Spleen (tissue), 11 donors: ENCODE data around the gene ATP1A1. TPM values are rescaled to one million over a fixed set of nuclear protein-coding genes. Genes with fewer than 3 reads are reported as not detected.

Experiments used
- DNase-seq: peaks from one replicate; pipeline ENCODE4 v3.0.0-alpha.2; 2020
- H3K27ac ChIP-seq, 8 donors: fragments of 200-600 bp; sonication (generic) in 7 of 8; 1 replicate in 4 of 8; 2 replicates in 4 of 8; pipeline versions ENCODE4 v1.5.0 to v1.8.0; 2016 to 2021; ENCODE audit warnings: inconsistent platforms in 4 of 8, mild to moderate bottlenecking in 4 of 8, moderate library complexity in 1 of 8
- H3K27me3 ChIP-seq, 7 donors: fragments of 200-600 bp; sonication (generic) in 6 of 7; replicated peaks in 1 of 7; 1 replicate in 4 of 7; 2 replicates in 3 of 7; pipeline versions ENCODE4 v1.5.0 to v1.8.0; 2016 to 2021; ENCODE audit warnings: inconsistent platforms in 3 of 7, mild to moderate bottlenecking in 1 of 7
- H3K36me3 ChIP-seq, 6 donors: fragments of 200-600 bp; sonication (generic) in 5 of 6; 1 replicate in 4 of 6; 2 replicates in 2 of 6; pipeline versions ENCODE4 v1.5.0 to v1.8.0; 2016 to 2021; ENCODE audit warnings: inconsistent platforms in 2 of 6
- H3K4me1 ChIP-seq, 6 donors: fragments of 200-600 bp; sonication (generic) in 5 of 6; 1 replicate in 3 of 6; 2 replicates in 3 of 6; pipeline versions ENCODE4 v1.5.0 to v1.8.0; 2016 to 2021; ENCODE audit warnings: inconsistent platforms in 3 of 6
- H3K4me3 ChIP-seq, 8 donors: fragments of 200-600 bp; sonication (generic) in 7 of 8; 1 replicate in 4 of 8; 2 replicates in 4 of 8; pipeline versions ENCODE4 v1.5.0 to v1.8.0; 2016 to 2021; ENCODE audit warnings: inconsistent platforms in 4 of 8, mild to moderate bottlenecking in 4 of 8, moderate library complexity in 2 of 8
- H3K9me3 ChIP-seq, 8 donors: fragments of 200-600 bp; sonication (generic) in 7 of 8; 1 replicate in 4 of 8; 2 replicates in 4 of 8; pipeline versions ENCODE4 v1.5.0 to v1.8.0; 2016 to 2021; ENCODE audit warnings: inconsistent platforms in 4 of 8
- CTCF ChIP-seq, 11 experiments: fragments of 200-600 bp in 7 of 11; fragments of 450-650 bp in 4 of 11; sonication (generic) in 4 of 11; IDR thresholded peaks in 8 of 11; conservative IDR thresholded peaks in 3 of 11; 1 replicate in 7 of 11; 2 replicates in 4 of 11; pipeline versions ENCODE4 v1.4.0 to v1.8.0; 2016 to 2021; ENCODE audit warnings: antibody characterized with exemption in 11 of 11, inconsistent platforms in 4 of 11, mild to moderate bottlenecking in 1 of 11
- POLR2A ChIP-seq, 3 donors: fragments of 450-650 bp; IDR thresholded peaks; one replicate each; pipeline ENCODE4 v1.5.1; 2017; ENCODE audit warnings: antibody characterized with exemption in 3 of 3, mild to moderate bottlenecking in 1 of 3
- POLR2AphosphoS5 ChIP-seq, 3 donors: sonication (generic); formaldehyde crosslinking; IDR thresholded peaks; one replicate each; pipeline ENCODE4 v1.5.1; 2017; ENCODE audit warnings: antibody characterized with exemption in 3 of 3
- WGBS, 5 donors: extraction: QIAGEN DNeasy Blood & Tissue Kit in 3 of 5; methylation state at CpG; one replicate each; pipeline versions ENCODE4 v1.1.5 to v1.1.7; 2013 to 2018; 5-methylcytosine and 5-hydroxymethylcytosine counted together
- intact Hi-C: fragments of 100-400 bp; cut with DNase I; formaldehyde crosslinking; loops from one replicate; pipeline ENCODE4 v1.15.0; 2023; ENCODE audit warnings: low total_unique reads
- polyA plus RNA-seq, 3 donors: library from polyadenylated mRNA; stranded (reverse); fragments of 200-250 nt; gene quantifications; one replicate each; pipeline ENCODE4 v1.2.1, GENCODE V29; 2013
- total RNA-seq, 7 donors: library from RNA; depleted of rRNA in 3 of 7; stranded (reverse); fragments of >200 nt in 3 of 7; fragmentation: NEBNext Ultra II Directional in 4 of 7; extraction: Animal tissue kit (Norgen Biotek cat#: 25700) in 4 of 7; gene quantifications; one replicate each; pipeline versions ENCODE4 v1.1.0 to v1.2.1, GENCODE V29; 2016 to 2021
- donor health status: healthy with polysubstance abuse.
- donor health status: DM: no; HTN: no; CAD: no; lungs with moderate emphysema.
- donor health status: DM: no; HTN: no; CAD: no.
- donor health status: Bipolar disorder and iron deficiency.
- donor health status: healthy.
- donor health status: DM: no; HTN: no; CAD: no.
- donor health status: DM: yes; HTN: yes; CAD: no.

Gene ATP1A1
- total and polyA plus RNA-seq, 10 donors, result 34.5 to 209 (median 130) TPM

GRCh38 chr1:116362050-116362449 is 11.0 kb upstream of the ATP1A1 start:
- H3K9me3 ChIP-seq, result no peaks in the 10 kb centered on the region
- TF ChIP-seq CTCF (IDR thresholded peaks at IDR 0.05 in 8 of 11, conservative IDR thresholded peaks at IDR 0.05 in 3 of 11) (no peak), POLR2A (IDR thresholded peaks at IDR 0.05) (no peak), POLR2AphosphoS5 (IDR thresholded peaks at IDR 0.05) (no peak)
- 89 to 99% (median 95%) methylated on average over 4 of the region's 4 CpGs for WGBS, 5 donors

GRCh38 chr1:116365353-116365780 is 7.7 kb upstream of the ATP1A1 start:
- H3K27ac ChIP-seq, result no peak overlapping the region
- H3K9me3 ChIP-seq, result no peaks in the 10 kb centered on the region
- 71 to 84% (median 82%) methylated on average over 5 of the region's 5 CpGs for WGBS, 5 donors
- intact Hi-C loops, result loop anchor here (10.0 kb wide), 2 partner anchors 119 to 211 kb away; no protein-coding TSS in a partner anchor
- DNase-seq, result no peak
- no peak overlapping the region for H3K4me3 ChIP-seq
- no peaks in the 10 kb centered on the region for H3K4me1 ChIP-seq
- H3K36me3 ChIP-seq, result no peaks in the 10 kb centered on the region
- H3K27me3 ChIP-seq, result no peaks in the 10 kb centered on the region
- TF ChIP-seq POLR2A (IDR thresholded peaks at IDR 0.05), result no peak
- TF ChIP-seq CTCF (IDR thresholded peaks at IDR 0.05 in 8 of 11, conservative IDR thresholded peaks at IDR 0.05 in 3 of 11), result no peak
- no peak for TF ChIP-seq POLR2AphosphoS5 (IDR thresholded peaks at IDR 0.05)

More at GRCh38 chr1:116362050-116362449, 11.0 kb upstream of the ATP1A1 start:
- Histone ChIP-seq H3K4me1 (peaks cover 0 to under 1% (median 0%) of the 10 kb centered on the region in 6 donors), H3K27me3 (no peaks in the 10 kb centered on the region), H3K27ac (no peak overlapping the region), H3K4me3 (no peak overlapping the region), H3K36me3 (no peaks in the 10 kb centered on the region)
- DNase-seq, result no peak
- intact Hi-C loops, result loop anchor here (10.0 kb wide), 2 partner anchors 123 to 207 kb away; no protein-coding TSS in a partner anchor

GRCh38 chr1:116365857-116366256 is 7.2 kb upstream of the ATP1A1 start:
- intact Hi-C loops, result loop anchor here (10.0 kb wide), 2 partner anchors 119 to 211 kb away; no protein-coding TSS in a partner anchor
- Histone ChIP-seq H3K27ac (no peak overlapping the region), H3K9me3 (no peaks in the 10 kb centered on the region), H3K27me3 (no peaks in the 10 kb centered on the region), H3K4me3 (no peak overlapping the region), H3K36me3 (no peaks in the 10 kb centered on the region), H3K4me1 (no peaks in the 10 kb centered on the region)
- DNase-seq, result no peak
- TF ChIP-seq POLR2AphosphoS5 (IDR thresholded peaks at IDR 0.05) (no peak), POLR2A (IDR thresholded peaks at IDR 0.05) (no peak), CTCF (IDR thresholded peaks at IDR 0.05 in 8 of 11, conservative IDR thresholded peaks at IDR 0.05 in 3 of 11) (no peak)
- 82 to 96% (median 92%) methylated on average over 5 of the region's 5 CpGs for WGBS, 5 donors

- intact Hi-C loops, result loop anchor here (10.0 kb wide), 2 partner anchors 117 to 213 kb away; no protein-coding TSS in a partner anchor
- 82 to 96% (median 87%) methylated on average over 3 of the region's 3 CpGs for WGBS, 5 donors
- H3K4me3 ChIP-seq, result no peak overlapping the region
- H3K4me1 ChIP-seq, result peaks cover 0 to 8% (median 5%) of the 10 kb centered on the region in 6 donors
- H3K27me3 ChIP-seq, result peaks cover 0 to 3% (median 0%) of the 10 kb centered on the region in 7 donors
- no peaks in the 10 kb centered on the region for H3K36me3 ChIP-seq
- no peak overlapping the region for H3K27ac ChIP-seq
- DNase-seq, result no peak
- no peaks in the 10 kb centered on the region for H3K9me3 ChIP-seq
- TF ChIP-seq POLR2AphosphoS5 (IDR thresholded peaks at IDR 0.05) (no peak), POLR2A (IDR thresholded peaks at IDR 0.05) (no peak), CTCF (IDR thresholded peaks at IDR 0.05 in 8 of 11, conservative IDR thresholded peaks at IDR 0.05 in 3 of 11) (no peak)
Observed at GRCh38 chr1:116367256-116367945, 5.6 kb upstream of the ATP1A1 start.
